Omental fat pad (tissue), 4 donors: Measurements from ENCODE around the gene LAPTM4A. TPM values are rescaled to one million over a fixed set of nuclear protein-coding genes. Genes with fewer than 3 reads are reported as not detected.

ENCODE experiments used
- ATAC-seq: fragments of 150-250 bp; one replicate; pipeline ENCODE4 v1.9.1; 2016; ENCODE audit warnings: mild to moderate bottlenecking, moderate library complexity; ENCODE audit not compliant: low FRiP score
- DNase-seq: peaks from one replicate; pipeline ENCODE4 v3.0.0-alpha.2; 2019; ENCODE audit warnings: low spot score
- total RNA-seq, 4 donors: library from RNA; depleted of rRNA; stranded (reverse); fragments of >200 nt; gene quantifications; one replicate each; pipeline ENCODE4 v1.1.0, GENCODE V29; 2016
- TF ChIP-seq, protein P1 (sequence below), 3 donors: fragments of 450-650 bp; IDR thresholded peaks; one replicate each; pipeline ENCODE4 v1.5.1; 2016 to 2017; ENCODE audit warnings: antibody characterized with exemption in 3 of 3, mild to moderate bottlenecking in 3 of 3, moderate library complexity in 2 of 3

The LAPTM4A gene
- total RNA-seq, 4 donors from 2014 or later = 174 to 306 (median 225) TPM

DNA sequence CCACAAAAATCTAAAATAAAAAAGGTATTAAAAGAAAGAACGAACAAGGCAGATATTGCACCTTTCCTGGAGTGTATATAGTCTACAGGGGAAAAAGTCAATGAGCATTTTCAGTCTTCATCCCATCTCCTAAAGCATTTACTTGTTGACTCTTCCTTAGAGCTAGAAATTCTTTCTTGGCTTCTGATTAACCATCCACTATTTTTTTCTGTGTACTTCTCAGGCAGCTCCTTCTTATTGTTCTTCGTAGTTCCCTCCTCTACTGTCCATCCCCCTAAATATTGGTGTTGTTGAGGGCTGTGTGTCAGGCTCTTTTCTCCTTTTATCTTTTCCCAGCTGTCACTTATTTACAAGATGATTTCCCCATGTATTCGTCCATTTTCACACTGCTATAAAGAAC lies 3.5 kb upstream of the LAPTM4A start:
- no peak for ATAC-seq
- TF ChIP-seq, protein P1, sequence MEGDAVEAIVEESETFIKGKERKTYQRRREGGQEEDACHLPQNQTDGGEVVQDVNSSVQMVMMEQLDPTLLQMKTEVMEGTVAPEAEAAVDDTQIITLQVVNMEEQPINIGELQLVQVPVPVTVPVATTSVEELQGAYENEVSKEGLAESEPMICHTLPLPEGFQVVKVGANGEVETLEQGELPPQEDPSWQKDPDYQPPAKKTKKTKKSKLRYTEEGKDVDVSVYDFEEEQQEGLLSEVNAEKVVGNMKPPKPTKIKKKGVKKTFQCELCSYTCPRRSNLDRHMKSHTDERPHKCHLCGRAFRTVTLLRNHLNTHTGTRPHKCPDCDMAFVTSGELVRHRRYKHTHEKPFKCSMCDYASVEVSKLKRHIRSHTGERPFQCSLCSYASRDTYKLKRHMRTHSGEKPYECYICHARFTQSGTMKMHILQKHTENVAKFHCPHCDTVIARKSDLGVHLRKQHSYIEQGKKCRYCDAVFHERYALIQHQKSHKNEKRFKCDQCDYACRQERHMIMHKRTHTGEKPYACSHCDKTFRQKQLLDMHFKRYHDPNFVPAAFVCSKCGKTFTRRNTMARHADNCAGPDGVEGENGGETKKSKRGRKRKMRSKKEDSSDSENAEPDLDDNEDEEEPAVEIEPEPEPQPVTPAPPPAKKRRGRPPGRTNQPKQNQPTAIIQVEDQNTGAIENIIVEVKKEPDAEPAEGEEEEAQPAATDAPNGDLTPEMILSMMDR (IDR thresholded peaks at IDR 0.05) = no peak
- DNase-seq = no peak

DNA sequence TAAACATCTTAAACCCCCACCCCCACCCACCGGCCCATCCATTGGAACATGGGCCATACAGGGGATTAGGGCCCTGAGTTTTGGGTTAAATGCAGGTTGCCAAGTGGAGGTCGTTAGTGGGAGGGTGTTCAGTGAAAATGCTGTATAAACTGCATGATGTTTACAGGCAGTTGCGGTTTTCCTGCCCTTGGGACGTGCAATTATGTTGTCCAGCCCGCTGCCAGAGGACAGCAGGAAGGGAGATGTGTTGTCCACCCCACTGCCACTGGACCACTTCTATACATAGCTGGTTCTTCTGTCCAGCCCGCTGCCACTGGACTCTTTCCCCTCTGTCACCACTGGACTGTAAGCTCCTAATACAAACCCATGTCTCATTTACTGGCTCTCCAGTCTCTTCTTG lies 2.7 kb upstream of the LAPTM4A start:
- DNase-seq = no peak
- ATAC-seq = no peak
- TF ChIP-seq, protein P1 (IDR thresholded peaks at IDR 0.05) = no peak

DNA sequence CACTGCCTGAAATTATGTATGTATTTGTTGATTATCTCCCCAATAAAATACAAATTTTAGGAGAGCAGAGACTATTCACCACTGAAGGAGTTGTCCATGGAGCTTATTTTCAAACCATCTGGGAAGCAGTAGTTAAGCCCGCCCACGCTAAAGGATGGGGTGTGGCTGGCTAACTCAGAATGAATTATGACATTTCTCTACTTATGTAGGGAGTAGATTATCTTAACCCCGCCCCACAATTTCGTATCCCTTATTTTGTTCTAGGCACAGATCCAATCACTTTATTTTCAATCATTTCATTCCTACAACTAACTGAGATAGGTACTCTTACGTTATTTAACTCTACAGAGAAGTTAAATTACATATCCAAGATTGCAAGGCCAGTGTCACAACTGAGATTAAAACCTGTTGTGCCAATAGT lies 1.4 kb upstream of the LAPTM4A start:
- TF ChIP-seq, protein P1 (IDR thresholded peaks at IDR 0.05) = no peak
- DNase-seq (peak; percentile 84), ATAC-seq (peak; percentile 58)

DNA sequence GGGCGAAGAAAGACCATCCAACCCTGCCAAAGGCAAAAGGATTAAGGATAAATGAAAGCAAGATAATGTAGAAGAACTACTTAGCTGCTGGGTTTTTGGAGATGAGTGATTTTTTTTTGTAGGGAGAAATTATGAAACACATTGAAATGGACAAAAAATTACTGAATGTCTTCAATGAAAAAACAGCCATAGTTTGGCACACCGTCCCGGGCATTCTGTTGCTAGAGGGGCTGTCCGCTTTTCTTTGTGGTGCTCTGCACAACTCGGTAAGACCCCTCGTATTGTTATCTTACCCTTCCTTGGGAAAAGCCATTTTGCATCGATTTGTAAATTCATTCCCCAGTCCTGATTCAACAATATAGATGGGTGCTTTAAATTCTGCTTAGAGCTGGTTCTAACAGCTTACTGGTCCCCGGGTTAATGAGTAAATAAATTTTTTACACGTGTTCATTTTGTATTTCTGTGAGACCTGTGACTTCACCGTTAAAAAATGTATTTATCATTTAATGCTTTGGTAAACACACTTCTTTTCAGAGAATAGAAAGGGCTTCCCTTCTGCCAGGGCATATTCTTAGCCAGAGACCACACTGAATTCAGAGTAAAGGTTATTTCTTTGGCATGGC lies 912 bp upstream of the LAPTM4A start:
- TF ChIP-seq, protein P1 (IDR thresholded peaks at IDR 0.05) = no peak
- ATAC-seq (no peak), DNase-seq (no peak)

DNA sequence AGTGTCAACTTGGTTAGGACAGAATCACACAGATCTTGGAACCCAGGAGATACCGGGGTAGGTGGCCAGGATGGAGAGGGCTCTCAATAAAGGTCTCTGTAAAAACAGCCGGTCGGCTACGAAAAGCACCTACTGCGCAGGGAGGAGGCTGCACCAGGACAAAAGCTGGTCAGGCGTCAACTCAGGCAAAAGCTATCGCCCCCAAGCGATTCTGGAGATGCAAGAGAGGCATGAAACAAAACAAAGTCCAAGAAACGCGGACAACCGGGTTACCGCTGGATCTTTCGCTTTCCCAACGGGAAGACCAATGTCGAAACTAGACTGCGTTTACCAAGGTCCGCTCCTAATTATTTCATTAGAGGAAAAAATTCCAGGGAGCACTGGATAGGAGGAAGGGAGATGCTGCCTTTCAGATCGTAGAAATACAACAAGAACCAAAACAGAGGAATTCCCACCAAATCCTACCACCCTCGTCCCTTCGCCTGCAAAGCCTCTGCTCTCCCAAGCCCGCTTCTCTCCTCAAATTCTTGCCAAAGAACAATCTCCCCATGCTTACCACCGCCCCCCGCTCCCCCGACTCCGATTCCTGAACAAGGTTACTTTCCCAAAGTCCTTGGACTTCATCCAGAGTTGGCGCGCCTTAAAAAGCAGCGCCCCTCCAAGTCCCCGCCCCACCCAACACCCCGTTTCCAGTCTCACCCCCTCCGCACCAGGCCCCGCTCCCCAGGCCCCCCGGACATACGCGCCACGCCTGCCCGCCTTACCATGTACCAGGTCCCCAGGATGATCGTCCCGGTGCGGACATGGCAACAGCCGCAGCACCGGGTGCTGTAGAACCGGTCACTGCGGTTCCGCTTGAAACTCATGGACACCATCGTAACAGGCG lies 539 bp downstream of the LAPTM4A start:
- ATAC-seq (peak; percentile 12), DNase-seq (no peak)
- TF ChIP-seq, protein P1 (IDR thresholded peaks at IDR 0.05) = no peak

DNA sequence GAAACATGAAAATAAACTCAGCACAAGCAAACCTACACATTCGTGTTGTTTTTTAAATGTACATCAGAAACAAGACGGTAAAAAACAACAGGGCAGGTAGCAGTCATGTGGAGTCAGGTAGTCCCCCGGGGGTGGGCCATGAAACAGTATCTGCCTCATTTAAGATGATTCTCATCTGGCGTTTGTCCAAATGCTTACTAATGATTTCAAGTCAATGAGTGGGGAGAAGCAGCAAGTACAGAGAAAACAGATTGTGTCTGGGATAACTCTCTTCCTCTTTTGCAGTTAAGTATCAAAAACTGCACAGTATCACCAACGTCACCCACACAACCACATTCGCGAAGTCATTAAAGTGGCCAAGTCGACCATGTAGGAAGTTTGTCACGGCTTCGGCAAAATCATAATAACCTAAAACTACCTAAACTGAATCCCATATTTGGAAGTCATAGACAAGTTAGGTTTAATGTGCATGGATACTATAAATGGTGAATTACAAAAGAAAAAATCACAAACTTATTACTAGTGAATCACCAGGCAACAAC lies 1.3 kb downstream of the LAPTM4A start:
- ATAC-seq = no peak
- TF ChIP-seq, protein P1 (IDR thresholded peaks at IDR 0.05) = no peak
- DNase-seq = no peak
